ENCODE results near the gene SPHK2. TPM values are rescaled to one million over a fixed set of nuclear protein-coding genes. Genes with fewer than 3 reads are reported as not detected.
A peak's percentile ranks its signal among the peaks of the same experiment; 100 is the strongest.
"Not testable (repeated sequence)": the region's sequence is repeated elsewhere in the genome, so short reads cannot be mapped to it uniquely, and the experiment has no call there.

Gene SPHK2
- total RNA-seq, 1 donor = 7.8 TPM

DNA sequence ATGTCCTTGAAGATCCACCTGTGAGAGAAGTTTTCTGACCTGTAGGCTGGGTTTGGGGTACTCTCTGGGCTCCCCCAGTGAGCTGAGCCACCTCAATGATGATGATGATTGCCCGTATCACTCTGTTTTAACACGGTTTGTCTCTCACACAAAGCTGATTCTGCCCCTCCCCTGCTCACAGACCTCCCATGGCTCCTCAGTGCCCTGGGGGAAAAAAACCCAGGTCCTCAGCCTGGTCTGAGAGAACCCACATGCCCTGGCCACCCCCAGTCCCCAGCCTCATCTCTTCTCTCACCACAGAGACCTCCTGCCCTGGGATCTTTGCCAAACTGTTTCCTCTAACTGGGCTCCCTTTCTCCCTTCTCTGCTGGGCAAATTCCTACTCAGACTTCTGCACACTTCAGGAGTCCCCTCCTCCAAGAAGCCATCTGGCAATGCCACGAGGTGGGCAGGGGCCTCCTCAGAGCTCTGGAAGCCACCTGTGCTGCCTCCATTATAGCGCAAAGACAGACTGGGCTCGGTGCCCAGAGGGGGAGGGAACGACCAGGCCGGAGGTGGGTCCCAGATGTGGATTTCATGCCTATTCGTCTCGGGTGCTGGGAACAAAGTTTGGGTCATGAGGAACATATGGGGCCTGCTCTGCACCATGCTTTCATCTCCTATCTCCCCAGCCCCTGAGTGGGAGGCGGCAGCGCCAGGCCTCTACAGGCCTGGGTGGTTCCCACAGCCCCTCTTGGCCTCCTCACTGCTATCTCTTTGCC is 35.2 kb downstream of the SPHK2 start:
- TF ChIP-seq, protein P1, sequence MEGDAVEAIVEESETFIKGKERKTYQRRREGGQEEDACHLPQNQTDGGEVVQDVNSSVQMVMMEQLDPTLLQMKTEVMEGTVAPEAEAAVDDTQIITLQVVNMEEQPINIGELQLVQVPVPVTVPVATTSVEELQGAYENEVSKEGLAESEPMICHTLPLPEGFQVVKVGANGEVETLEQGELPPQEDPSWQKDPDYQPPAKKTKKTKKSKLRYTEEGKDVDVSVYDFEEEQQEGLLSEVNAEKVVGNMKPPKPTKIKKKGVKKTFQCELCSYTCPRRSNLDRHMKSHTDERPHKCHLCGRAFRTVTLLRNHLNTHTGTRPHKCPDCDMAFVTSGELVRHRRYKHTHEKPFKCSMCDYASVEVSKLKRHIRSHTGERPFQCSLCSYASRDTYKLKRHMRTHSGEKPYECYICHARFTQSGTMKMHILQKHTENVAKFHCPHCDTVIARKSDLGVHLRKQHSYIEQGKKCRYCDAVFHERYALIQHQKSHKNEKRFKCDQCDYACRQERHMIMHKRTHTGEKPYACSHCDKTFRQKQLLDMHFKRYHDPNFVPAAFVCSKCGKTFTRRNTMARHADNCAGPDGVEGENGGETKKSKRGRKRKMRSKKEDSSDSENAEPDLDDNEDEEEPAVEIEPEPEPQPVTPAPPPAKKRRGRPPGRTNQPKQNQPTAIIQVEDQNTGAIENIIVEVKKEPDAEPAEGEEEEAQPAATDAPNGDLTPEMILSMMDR (IDR thresholded peaks at IDR 0.05; ENCODE audit: insufficient read depth, low read depth, low read length) = no peak
- DNase-seq (ENCODE audit: low read depth) = peak; percentile 41

DNA sequence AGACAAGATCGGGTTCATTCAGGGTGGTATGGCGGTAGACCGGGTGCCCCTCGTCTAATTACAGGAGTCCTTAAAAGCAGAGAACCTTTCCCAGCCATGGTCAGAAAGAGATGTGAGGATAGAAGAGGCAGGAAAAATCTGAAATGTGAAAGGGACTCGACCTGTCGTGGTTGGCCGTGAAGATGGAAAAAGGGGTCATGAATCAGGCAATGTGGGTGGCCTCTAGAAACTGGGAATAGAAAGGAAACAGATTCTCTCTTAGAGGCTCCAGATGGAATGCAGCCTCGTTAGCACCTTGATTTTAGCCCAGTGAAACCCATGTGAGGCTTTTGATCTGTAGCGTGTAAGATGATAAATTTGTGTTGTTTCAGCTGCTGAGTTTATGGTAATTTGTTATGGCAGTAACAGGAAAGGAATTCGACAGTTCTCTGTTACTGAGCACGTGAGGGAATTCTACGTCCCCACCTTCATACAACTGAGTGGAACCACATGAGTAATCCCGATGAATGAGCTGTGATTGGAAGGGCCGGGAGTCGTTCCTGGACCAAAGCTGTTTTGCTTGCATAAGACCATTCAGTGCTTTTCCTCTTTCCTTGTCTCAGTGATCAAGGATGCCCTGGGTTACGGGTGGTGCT is 37.7 kb downstream of the SPHK2 start:
- no peak overlapping the region for H3K4me3 ChIP-seq (ENCODE audit: low read depth, low read length)
- DNase-seq (ENCODE audit: low read depth) = peak; percentile 82
- TF ChIP-seq, protein P1 (IDR thresholded peaks at IDR 0.05; ENCODE audit: insufficient read depth, low read depth, low read length) = no peak

More for the DNA sequence above, 35.2 kb downstream of the SPHK2 start:
- no peak overlapping the region for H3K4me3 ChIP-seq (ENCODE audit: low read depth, low read length)

DNA sequence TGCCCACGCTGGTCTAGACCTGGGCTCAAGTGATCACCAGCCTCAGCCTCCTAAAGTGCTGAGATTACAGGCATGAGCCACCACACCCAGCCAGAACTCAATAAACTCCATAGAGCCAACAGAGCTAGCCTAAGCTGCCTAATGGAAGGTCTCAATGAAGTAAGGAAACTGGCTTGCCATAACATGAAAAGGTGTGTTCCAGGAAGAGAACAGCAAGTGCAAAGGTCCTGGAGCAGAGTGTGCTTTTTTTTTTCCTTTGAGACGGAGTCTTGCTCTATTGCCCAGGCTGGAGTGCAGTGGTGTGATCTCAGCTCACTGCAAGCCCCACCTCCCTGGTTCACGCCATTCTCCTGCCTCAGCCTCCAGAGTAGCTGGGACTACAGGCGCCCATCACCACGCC is 38.5 kb downstream of the SPHK2 start:
- not testable (repeated sequence) for H3K4me3 ChIP-seq (ENCODE audit: low read depth, low read length); DNase-seq (ENCODE audit: low read depth)

DNA sequence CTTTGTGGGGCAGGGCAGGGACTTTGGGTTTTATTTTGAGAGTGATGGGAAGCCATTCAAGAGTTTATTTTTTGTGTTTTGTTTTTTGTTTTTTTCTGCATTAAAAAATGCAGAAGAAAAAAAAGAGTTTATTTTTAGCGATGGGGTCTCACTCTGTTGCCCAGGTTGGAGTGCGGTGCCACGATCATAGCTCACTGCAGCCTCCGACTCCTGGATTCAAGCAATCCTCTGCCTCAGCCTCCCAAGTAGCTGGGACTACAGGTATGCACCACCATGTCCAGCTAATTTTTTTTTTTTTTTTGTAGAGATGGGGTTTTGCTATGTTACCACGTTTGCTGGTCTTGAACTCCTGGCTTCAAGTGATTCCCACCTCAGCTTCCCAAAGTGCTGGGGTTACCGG is 39.2 kb downstream of the SPHK2 start:
- TF ChIP-seq, protein P1 (IDR thresholded peaks at IDR 0.05; ENCODE audit: insufficient read depth, low read depth, low read length) = no peak
- no peak overlapping the region for H3K4me3 ChIP-seq (ENCODE audit: low read depth, low read length)

GRCh38 chr19:48659768-48660167 is 40.5 kb downstream of the SPHK2 start:
- DNase-seq (ENCODE audit: low read depth) = no peak
- no peak overlapping the region for H3K4me3 ChIP-seq (ENCODE audit: low read depth, low read length)
- TF ChIP-seq, protein P1 (IDR thresholded peaks at IDR 0.05; ENCODE audit: insufficient read depth, low read depth, low read length) = no peak

More for the DNA sequence above, 39.2 kb downstream of the SPHK2 start:
- no peak for DNase-seq (ENCODE audit: low read depth)

DNA sequence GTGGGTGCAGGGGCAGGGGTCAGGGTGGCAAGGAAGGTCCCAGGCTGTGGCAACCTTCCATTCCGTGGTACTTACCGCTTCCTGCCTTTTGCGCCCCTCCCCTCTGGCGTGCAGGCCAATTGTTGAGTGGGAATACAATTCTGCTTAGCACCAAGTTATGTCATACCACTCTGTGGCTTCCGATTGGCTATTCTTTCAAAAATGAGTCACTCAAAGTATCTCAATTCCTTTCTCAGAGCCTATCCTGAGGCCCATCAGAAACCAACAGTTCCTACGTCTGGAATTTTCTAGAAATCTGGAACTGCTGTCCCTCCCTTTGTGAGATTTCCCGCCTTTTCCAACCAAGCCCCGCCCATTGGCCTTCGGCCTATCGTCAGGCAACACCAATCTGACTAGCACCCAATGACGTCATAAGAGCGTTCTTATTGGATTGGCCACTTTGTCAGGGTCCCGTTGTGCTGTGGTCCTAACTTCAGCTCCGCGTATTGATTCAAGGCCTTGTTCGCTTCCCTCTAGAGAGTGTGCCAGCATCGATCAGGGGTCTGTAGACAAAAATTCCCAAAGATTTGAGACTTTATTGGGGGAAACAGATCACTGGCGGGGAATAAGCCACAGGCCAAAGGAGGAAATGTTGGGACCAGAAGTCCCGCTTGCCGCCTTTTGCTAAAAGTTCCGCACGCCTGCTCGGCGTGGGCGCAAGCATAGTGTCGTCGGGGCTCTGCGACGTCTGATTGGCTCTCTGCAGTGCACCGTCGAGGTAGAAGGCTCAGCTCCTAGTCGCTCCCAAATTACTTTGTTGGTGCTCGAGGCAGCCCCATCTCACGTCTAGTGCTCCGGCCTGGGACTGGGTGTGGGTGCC is 41.8 kb downstream of the SPHK2 start:
- DNase-seq (ENCODE audit: low read depth) = peak; percentile 91
- TF ChIP-seq, protein P1 (IDR thresholded peaks at IDR 0.05; ENCODE audit: insufficient read depth, low read depth, low read length) = no peak
- no peak overlapping the region for H3K4me3 ChIP-seq (ENCODE audit: low read depth, low read length)

- TF ChIP-seq, protein P1 (IDR thresholded peaks at IDR 0.05; ENCODE audit: insufficient read depth, low read depth, low read length) = no peak
- DNase-seq (ENCODE audit: low read depth) = no peak
- no peak overlapping the region for H3K4me3 ChIP-seq (ENCODE audit: low read depth, low read length)
Measured at GRCh38 chr19:48661711-48662090, 42.4 kb downstream of the SPHK2 start.
